Liver (tissue), 9 donors: Measurements from ENCODE around the gene C2CD2. TPM values are rescaled to one million over a fixed set of nuclear protein-coding genes. Genes with fewer than 3 reads are reported as not detected.

Experiments used
- DNase-seq: peaks from one replicate; pipeline ENCODE4 v3.0.0-alpha.2; 2017; ENCODE audit warnings: low spot score
- H3K27ac ChIP-seq, 2 donors: one replicate each; pipeline ENCODE4 v1.7.0; 2013; ENCODE audit warnings: inconsistent platforms in 2 of 2, low read length in 2 of 2, control low read depth in 1 of 2, low read depth in 1 of 2, mild to moderate bottlenecking in 1 of 2
- H3K27me3 ChIP-seq, 4 donors: one replicate each; pipeline versions ENCODE4 v1.6.1 to v1.7.0; 2013; ENCODE audit warnings: low read length in 3 of 4, inconsistent platforms in 1 of 4, mild to moderate bottlenecking in 1 of 4, moderate library complexity in 1 of 4; ENCODE audit not compliant: control insufficient read depth in 4 of 4, insufficient read depth in 4 of 4
- H3K36me3 ChIP-seq, 4 donors: one replicate each; pipeline versions ENCODE4 v1.6.1 to v1.7.0; 2013; ENCODE audit warnings: low read length in 3 of 4, mild to moderate bottlenecking in 3 of 4, low read depth in 1 of 4, moderate library complexity in 1 of 4; ENCODE audit not compliant: control insufficient read depth in 4 of 4, insufficient read depth in 3 of 4
- H3K4me1 ChIP-seq, 4 donors: one replicate each; pipeline versions ENCODE4 v1.6.1 to v1.7.0; 2013; ENCODE audit warnings: low read length in 3 of 4, mild to moderate bottlenecking in 3 of 4, moderate library complexity in 1 of 4; ENCODE audit not compliant: control insufficient read depth in 4 of 4, insufficient read depth in 4 of 4
- H3K4me3 ChIP-seq, 3 donors: one replicate each; pipeline versions ENCODE4 v1.6.1 to v1.7.0; 2013; ENCODE audit warnings: low read length in 3 of 3, control low read depth in 1 of 3, low read depth in 1 of 3, mild to moderate bottlenecking in 1 of 3
- H3K9ac ChIP-seq, 2 donors: one replicate each; pipeline ENCODE4 v1.7.0; 2013; ENCODE audit warnings: low read length in 2 of 2, mild to moderate bottlenecking in 2 of 2, moderate library complexity in 2 of 2, control low read depth in 1 of 2, low read depth in 1 of 2
- H3K9me3 ChIP-seq, 4 donors: one replicate each; pipeline versions ENCODE4 v1.6.1 to v1.7.0; 2013; ENCODE audit warnings: low read length in 3 of 4; ENCODE audit not compliant: control insufficient read depth in 4 of 4
- EGR1 ChIP-seq, 2 donors: IDR thresholded peaks; 2 replicates each; pipeline ENCODE4 v1.6.1; 2016 to 2018; ENCODE audit warnings: antibody characterized with exemption in 2 of 2, low read depth in 2 of 2
- FOXA2 ChIP-seq: IDR thresholded peaks from 2 replicates; pipeline ENCODE4 v1.6.1; 2016; ENCODE audit warnings: antibody characterized with exemption
- GABPA ChIP-seq, 2 donors: IDR thresholded peaks in 1 of 2; conservative IDR thresholded peaks in 1 of 2; 2 replicates each; pipeline ENCODE4 v1.6.1; 2016; ENCODE audit warnings: antibody characterized with exemption in 2 of 2, mild to moderate bottlenecking in 1 of 2, moderate library complexity in 1 of 2
- HNF4A ChIP-seq, 2 donors: conservative IDR thresholded peaks; 2 replicates each; pipeline ENCODE4 v1.6.1; 2016; ENCODE audit warnings: antibody characterized with exemption in 2 of 2, mild to moderate bottlenecking in 2 of 2
- HNF4G ChIP-seq: IDR thresholded peaks from 2 replicates; pipeline ENCODE4 v1.6.1; 2016; ENCODE audit warnings: antibody characterized with exemption
- JUND ChIP-seq, 2 donors: IDR thresholded peaks; 2 replicates each; pipeline ENCODE4 v1.6.1; 2016; ENCODE audit warnings: antibody characterized with exemption in 2 of 2
- MAX ChIP-seq: IDR thresholded peaks from 2 replicates; pipeline ENCODE4 v1.6.1; 2016; ENCODE audit warnings: antibody characterized with exemption
- NR2F2 ChIP-seq: IDR thresholded peaks from 2 replicates; pipeline ENCODE4 v1.6.1; 2016; ENCODE audit warnings: antibody characterized with exemption
- RAD21 ChIP-seq, 2 donors: IDR thresholded peaks; 2 replicates each; pipeline ENCODE4 v1.6.1; 2016; ENCODE audit warnings: antibody characterized with exemption in 2 of 2, mild to moderate bottlenecking in 2 of 2
- RXRA ChIP-seq, 2 donors: IDR thresholded peaks; 2 replicates each; pipeline ENCODE4 v1.6.1; 2017 to 2018; ENCODE audit warnings: antibody characterized with exemption in 2 of 2, mild to moderate bottlenecking in 1 of 2
- YY1 ChIP-seq: IDR thresholded peaks from 2 replicates; pipeline ENCODE4 v1.6.1; 2016; ENCODE audit warnings: antibody characterized with exemption, mild to moderate bottlenecking
- WGBS: extraction: QIAGEN DNeasy Blood & Tissue Kit; methylation state at CpG from one replicate; pipeline ENCODE4 v1.1.7; 2013; 5-methylcytosine and 5-hydroxymethylcytosine counted together
- polyA plus RNA-seq, 2 donors: library from polyadenylated mRNA; stranded (reverse) in 1 of 2; unstranded in 1 of 2; fragments of 200-250 nt in 1 of 2; fragments of >200 nt in 1 of 2; fragmentation: Nextera tagmentation in 1 of 2; extraction: Ambion mirVana in 1 of 2; gene quantifications; one replicate each; pipeline versions ENCODE4 v1.2.1 to v1.2.3, GENCODE V29; 2013 to 2015
- total RNA-seq, 2 donors: library from RNA; depleted of rRNA; stranded (reverse); fragments of >200 nt; gene quantifications; one replicate each; pipeline ENCODE4 v1.2.3, GENCODE V29; 2014
- TF ChIP-seq, protein P1 (sequence below): IDR thresholded peaks from 2 replicates; pipeline ENCODE4 v1.6.1; 2016; ENCODE audit warnings: antibody characterized with exemption
- TF ChIP-seq, protein P2 (sequence below): IDR thresholded peaks from 2 replicates; pipeline ENCODE4 v1.6.1; 2016; ENCODE audit warnings: antibody characterized with exemption
- TF ChIP-seq, protein P3 (sequence below): IDR thresholded peaks from 2 replicates; pipeline ENCODE4 v1.6.1; 2016; ENCODE audit warnings: antibody characterized with exemption, mild to moderate bottlenecking
- donor health status: healthy.
- donor health status: healthy.
- donor health status: healthy.
- donor health status: healthy.
- donor health status: healthy.

Gene C2CD2
- total and polyA plus RNA-seq, 4 donors: 2.9 to 17.9 (median 6.0) TPM

GRCh38 chr21:41883582-41883981 lies 70.2 kb downstream of the C2CD2 start:
- no peak for DNase-seq
- Histone ChIP-seq H3K4me1 (peaks cover 0 to 4% (median 0%) of the 10 kb centered on the region in 4 donors), H3K36me3 (peaks cover 0 to 4% (median under 1%) of the 10 kb centered on the region in 4 donors), H3K9me3 (no peaks in the 10 kb centered on the region), H3K27me3 (no peaks in the 10 kb centered on the region), H3K27ac (no peak overlapping the region), H3K9ac (no peak overlapping the region), H3K4me3 (no peak overlapping the region)
- TF ChIP-seq, protein P1, sequence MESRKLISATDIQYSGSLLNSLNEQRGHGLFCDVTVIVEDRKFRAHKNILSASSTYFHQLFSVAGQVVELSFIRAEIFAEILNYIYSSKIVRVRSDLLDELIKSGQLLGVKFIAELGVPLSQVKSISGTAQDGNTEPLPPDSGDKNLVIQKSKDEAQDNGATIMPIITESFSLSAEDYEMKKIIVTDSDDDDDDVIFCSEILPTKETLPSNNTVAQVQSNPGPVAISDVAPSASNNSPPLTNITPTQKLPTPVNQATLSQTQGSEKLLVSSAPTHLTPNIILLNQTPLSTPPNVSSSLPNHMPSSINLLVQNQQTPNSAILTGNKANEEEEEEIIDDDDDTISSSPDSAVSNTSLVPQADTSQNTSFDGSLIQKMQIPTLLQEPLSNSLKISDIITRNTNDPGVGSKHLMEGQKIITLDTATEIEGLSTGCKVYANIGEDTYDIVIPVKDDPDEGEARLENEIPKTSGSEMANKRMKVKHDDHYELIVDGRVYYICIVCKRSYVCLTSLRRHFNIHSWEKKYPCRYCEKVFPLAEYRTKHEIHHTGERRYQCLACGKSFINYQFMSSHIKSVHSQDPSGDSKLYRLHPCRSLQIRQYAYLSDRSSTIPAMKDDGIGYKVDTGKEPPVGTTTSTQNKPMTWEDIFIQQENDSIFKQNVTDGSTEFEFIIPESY: no peak
- TF ChIP-seq RXRA (IDR thresholded peaks at IDR 0.05) (no peak), FOXA2 (no peak), EGR1 (IDR thresholded peaks at IDR 0.05; ENCODE audit: low read depth in 2 of 2) (no peak), MAX (no peak), RAD21 (IDR thresholded peaks at IDR 0.05) (no peak), GABPA (IDR thresholded peaks at IDR 0.05 in 1 of 2, conservative IDR thresholded peaks at IDR 0.05 in 1 of 2) (no peak), NR2F2 (no peak), HNF4A (conservative IDR thresholded peaks at IDR 0.05) (no peak), JUND (IDR thresholded peaks at IDR 0.05) (no peak)
- TF ChIP-seq, protein P2, sequence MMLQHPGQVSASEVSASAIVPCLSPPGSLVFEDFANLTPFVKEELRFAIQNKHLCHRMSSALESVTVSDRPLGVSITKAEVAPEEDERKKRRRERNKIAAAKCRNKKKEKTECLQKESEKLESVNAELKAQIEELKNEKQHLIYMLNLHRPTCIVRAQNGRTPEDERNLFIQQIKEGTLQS: no peak
- TF ChIP-seq, protein P3, sequence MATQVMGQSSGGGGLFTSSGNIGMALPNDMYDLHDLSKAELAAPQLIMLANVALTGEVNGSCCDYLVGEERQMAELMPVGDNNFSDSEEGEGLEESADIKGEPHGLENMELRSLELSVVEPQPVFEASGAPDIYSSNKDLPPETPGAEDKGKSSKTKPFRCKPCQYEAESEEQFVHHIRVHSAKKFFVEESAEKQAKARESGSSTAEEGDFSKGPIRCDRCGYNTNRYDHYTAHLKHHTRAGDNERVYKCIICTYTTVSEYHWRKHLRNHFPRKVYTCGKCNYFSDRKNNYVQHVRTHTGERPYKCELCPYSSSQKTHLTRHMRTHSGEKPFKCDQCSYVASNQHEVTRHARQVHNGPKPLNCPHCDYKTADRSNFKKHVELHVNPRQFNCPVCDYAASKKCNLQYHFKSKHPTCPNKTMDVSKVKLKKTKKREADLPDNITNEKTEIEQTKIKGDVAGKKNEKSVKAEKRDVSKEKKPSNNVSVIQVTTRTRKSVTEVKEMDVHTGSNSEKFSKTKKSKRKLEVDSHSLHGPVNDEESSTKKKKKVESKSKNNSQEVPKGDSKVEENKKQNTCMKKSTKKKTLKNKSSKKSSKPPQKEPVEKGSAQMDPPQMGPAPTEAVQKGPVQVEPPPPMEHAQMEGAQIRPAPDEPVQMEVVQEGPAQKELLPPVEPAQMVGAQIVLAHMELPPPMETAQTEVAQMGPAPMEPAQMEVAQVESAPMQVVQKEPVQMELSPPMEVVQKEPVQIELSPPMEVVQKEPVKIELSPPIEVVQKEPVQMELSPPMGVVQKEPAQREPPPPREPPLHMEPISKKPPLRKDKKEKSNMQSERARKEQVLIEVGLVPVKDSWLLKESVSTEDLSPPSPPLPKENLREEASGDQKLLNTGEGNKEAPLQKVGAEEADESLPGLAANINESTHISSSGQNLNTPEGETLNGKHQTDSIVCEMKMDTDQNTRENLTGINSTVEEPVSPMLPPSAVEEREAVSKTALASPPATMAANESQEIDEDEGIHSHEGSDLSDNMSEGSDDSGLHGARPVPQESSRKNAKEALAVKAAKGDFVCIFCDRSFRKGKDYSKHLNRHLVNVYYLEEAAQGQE: no peak
- 95% methylated on average over 5 of the region's 5 CpGs for WGBS

DNA sequence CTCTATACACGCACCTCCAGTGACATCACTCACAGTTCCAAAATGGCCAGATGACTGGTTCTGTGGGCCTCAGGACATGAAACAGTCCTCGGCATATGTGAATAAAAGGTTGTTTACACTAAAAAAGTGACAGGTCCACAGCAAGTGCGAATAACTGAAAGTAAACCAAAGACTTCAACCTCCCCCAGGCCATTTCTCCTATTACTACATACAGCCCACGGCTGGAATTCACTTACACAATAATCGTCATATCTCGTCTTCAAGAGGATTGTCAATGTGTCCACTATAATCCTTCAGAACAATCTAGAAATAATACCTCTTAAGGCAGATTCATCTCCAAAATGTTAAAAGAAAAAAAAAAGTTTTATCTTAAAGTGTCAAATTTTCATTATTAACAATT lies 72.8 kb downstream of the C2CD2 start:
- TF ChIP-seq, protein P2: no peak
- TF ChIP-seq RXRA (IDR thresholded peaks at IDR 0.05) (no peak), YY1 (no peak), MAX (no peak), HNF4G (no peak)
- TF ChIP-seq, protein P1: no peak
- TF ChIP-seq, protein P3: no peak
- Histone ChIP-seq H3K27ac (no peak overlapping the region), H3K36me3 (peaks cover 0 to 1% (median 0%) of the 10 kb centered on the region in 4 donors), H3K27me3 (no peaks in the 10 kb centered on the region), H3K9me3 (no peaks in the 10 kb centered on the region), H3K4me3 (no peak overlapping the region), H3K9ac (no peak overlapping the region), H3K4me1 (peaks cover 2 to 13% (median 6%) of the 10 kb centered on the region in 4 donors)
- no peak for DNase-seq
- WGBS: 92% methylated on average over 6 of the region's 6 CpGs
